ENCODE data around the gene LIPE.
"Not testable (repeated sequence)": the region's sequence is repeated elsewhere in the genome, so short reads cannot be mapped to it uniquely, and the experiment has no call there.

The LIPE gene, protein sequence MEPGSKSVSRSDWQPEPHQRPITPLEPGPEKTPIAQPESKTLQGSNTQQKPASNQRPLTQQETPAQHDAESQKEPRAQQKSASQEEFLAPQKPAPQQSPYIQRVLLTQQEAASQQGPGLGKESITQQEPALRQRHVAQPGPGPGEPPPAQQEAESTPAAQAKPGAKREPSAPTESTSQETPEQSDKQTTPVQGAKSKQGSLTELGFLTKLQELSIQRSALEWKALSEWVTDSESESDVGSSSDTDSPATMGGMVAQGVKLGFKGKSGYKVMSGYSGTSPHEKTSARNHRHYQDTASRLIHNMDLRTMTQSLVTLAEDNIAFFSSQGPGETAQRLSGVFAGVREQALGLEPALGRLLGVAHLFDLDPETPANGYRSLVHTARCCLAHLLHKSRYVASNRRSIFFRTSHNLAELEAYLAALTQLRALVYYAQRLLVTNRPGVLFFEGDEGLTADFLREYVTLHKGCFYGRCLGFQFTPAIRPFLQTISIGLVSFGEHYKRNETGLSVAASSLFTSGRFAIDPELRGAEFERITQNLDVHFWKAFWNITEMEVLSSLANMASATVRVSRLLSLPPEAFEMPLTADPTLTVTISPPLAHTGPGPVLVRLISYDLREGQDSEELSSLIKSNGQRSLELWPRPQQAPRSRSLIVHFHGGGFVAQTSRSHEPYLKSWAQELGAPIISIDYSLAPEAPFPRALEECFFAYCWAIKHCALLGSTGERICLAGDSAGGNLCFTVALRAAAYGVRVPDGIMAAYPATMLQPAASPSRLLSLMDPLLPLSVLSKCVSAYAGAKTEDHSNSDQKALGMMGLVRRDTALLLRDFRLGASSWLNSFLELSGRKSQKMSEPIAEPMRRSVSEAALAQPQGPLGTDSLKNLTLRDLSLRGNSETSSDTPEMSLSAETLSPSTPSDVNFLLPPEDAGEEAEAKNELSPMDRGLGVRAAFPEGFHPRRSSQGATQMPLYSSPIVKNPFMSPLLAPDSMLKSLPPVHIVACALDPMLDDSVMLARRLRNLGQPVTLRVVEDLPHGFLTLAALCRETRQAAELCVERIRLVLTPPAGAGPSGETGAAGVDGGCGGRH

DNA sequence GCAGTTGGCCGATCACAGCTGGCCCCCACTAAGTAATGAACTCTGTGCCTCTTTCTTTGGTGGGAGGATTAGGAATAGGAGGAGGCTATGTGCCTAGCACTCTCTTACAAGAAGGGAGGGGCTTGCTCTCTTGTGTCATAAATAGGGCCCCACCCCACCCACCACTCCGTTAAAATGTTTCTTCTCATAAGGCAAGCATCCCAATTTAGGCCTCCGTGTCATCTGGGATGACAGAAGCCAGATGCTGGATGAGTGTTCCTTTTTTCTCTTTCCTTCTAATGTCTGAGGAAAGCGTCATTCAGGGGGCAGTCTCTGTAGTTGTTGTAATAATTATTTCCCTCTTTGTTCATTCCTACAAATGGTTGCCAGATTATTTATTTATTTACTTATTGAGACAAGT is at the start of gene LIPE:
Gene LIPE, minus strand, starts transcription at position 76 of the 400 bp plus-strand sequence. CDS start 239 bp downstream, outside the sequence.
- no peak for DNase-seq (ENCODE audit: low read depth in 2 of 2)

DNA sequence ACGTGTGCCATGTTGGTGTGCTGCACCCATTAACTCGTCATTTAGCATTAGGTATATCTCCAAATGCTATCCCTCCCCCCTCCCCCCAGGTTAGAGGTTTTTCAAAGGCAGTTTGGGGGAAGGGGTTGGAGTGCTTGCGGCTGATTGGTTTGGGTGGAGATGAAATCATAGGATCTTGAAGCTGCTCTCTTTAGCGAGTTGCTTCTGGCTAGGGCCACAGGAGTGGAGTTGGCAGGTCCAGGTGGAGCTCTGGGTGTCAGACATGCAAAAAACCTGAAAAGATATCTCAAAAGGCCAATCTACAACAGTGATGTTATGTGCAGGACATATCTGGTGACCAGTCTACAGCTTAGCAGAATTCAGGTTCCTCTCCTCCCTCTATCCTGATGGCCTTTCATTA is 48.2 kb upstream of the LIPE start:
- DNase-seq (ENCODE audit: low read depth in 2 of 2), result no peak

DNA sequence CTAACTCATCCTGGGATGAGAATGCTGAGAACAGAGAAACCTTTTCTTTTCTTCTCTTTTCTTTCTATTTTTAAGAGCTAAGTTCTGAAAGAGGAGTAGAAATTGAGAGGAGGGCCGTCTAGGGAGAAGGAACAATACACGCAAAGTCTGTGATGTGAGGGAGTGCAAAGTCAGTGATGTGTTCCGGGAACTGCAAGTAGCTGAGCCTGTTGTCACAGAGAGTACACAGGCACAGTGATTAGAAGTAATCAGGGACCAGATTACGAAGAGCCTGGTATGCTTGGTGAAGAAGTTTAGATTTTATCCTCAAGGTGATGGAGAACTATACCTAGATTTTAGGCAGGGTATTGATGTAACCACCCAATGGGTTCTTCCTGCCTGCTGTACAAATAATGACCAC is 47.6 kb upstream of the LIPE start:
- DNase-seq (ENCODE audit: low read depth in 2 of 2), result no peak

DNA sequence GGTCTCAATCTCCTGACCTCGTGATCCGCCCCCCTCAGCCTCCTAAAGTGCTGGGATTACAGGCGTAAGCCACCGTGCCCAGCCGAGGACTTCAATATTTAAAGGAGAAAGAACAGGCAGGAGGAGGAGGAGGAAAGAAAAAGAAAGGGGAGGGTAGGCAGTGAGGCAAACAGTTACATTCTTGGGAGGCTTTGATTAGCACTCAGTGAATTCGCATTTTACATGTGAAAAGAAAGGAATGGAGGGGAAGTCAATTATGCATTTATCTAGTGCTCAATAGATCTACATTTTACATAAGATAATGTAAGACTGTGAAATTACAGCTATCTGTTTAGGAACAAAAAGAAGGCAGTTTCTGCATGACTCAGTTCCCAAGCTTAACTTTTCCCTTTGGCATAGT is 46.5 kb upstream of the LIPE start:
- no peak for DNase-seq (ENCODE audit: low read depth in 2 of 2)

DNA sequence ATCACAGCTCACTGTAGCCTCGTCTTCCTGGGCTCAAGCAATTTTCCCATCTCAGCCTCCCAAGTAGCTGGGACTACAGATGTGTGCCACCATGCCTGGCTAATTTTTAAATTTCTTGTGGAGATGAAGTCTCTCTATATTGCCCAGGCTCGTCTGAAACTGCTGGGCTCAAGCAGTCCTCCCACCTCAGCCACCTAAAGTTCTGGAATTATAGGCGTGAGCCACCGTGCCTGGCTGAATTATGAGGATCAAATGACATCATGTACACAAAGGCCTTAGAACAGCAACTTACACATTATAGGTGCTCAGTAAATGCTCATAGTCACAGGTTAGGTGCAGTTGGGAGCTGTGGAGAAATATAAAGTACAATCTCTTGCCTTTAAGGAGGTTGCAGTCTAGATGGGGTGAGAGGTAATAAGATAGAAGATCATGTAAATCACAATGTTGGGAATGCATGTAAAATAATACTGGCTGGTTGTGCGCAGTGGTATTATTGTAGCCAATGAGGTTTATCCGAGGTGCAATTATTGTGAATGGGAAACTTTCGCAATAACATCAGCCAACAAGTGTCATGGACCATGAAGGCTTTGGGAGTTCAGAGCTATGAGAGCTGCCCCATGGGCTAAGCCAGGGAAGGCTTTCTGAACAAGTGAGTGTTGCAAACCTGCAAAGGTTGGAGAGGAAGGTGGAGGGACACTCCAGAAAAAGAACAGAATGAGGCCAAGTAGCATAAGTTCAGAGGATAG is 45.4 kb upstream of the LIPE start:
- no peak for DNase-seq (ENCODE audit: low read depth in 2 of 2)

DNA sequence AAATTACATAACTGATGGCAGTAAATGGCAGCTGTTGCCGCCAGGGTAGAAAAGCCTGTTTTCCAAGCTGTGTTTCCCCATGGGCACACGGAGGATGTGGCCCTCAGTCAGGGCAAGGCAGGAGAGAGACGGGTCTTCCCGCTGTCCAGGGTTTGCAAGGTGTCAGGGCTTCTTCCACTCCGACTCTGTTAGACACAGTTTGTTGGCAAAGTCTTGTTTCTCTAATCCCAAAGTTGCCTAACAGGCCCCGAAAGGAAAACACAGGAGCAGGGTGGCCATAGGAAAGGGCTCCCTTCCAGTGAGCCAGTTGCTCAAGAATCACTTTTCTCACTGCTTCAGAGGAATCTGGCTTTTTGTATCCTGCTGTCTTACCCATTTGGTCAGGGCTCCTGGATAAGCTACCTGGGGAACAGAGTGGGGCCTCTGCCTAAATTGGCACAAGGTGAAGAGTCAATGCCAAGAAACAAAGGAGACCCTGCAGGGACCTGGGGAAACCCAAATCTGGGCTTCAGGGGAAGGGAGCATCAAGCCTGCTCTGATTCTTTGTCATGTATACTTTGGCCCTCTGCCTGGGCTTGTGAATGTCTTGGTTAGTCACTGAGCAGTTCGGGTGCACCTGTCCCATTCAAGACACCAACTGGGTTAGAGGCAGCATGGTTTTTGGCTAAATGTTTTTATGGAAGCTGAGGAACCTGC is 44.5 kb upstream of the LIPE start:
- DNase-seq (ENCODE audit: low read depth in 2 of 2), result no peak

DNA sequence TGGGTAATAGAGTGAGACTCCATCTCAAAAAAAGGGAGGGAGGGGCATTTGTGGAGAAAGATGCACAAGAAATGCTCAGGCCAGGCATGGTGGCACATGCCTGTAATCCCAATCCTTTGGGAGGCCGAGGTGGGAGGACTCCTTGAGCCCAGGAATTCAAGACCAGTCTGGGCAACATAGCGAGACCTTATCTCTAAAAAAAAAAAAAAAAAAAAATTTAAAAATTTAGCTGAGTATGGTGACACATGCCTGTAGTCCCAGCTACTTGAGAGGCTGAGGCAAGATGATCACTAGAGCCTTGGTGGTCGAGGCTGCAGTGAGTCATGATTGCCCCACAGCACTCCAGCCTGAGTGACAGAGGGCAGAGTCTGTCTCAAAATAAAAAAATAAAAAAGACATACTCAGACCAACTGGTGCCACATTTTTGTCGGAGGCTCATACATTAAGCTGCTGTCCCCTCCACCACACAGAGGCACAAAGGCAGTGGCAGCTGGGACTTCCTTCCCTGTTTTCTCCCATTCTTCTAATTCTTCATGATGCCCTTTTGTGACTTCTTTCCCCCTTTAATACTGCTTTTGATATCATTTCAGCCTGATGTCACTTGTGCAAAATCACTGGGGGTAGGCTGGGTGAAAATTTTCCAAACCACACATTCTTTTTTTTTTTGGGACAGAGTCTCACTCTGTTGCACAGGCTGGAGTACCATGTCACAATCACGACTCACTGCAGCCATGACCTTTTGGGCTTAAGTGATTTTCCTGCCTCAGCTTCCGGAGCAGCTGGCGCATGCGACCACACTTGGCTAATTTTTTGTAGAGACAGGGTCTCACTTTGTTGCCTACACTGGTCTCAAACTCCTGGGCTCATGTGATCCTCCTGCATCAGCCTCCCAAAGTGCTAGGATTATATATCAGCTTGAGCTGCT is 42.4 kb upstream of the LIPE start:
- no peak for DNase-seq (ENCODE audit: low read depth in 2 of 2)

DNA sequence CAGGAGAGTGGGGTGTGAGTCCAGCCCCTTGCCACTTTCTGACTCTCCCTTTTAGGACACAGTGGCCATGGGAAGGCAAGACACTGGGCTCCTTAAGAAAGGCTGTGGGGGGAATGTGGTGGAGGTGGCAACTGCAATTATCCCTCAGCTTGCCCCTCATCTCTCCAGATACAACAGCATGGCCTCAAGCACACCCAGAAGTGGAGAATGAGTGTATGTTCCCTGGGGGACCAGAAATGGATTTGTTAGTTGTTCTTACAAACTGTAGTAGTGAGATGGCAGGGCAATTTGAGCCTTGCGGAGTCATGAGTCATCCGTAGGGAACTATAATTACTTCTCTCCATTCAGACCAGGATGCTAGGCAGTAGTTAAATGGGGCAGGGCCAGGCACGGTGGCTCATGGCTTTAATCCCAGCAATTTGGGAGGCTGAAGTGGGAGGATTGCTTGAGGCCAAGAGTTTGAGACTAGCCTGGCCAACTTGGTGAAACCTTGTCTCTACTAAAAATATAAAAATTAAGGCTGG is 41.1 kb upstream of the LIPE start:
- no peak for DNase-seq (ENCODE audit: low read depth in 2 of 2)

DNA sequence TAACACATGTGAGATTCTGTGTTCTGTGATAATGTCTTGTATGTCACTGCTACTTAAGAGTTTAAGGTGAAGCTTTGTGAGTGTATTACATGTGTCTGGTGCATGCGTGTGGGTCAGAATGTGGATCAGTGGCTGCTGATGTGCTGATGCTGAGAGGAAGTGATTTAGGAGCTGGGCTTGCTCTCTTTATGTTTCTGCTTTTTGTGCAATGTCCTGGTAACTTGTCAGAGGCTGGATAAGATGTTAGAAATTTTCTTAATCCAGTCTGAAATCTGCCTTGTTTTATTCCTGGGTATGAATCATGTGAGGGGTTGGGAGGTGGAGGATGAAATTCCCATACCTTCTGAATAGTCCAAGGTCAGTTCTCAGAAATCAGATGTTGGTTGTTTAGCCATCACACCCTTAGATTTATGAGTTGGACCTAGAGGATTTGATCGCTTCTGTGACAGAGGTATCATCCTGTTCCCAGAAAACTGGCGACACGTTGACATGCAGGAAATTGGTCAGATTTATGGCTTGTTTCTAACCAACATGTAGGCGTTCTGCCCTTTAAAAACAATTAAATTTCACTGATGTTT is 40.1 kb upstream of the LIPE start:
- DNase-seq (ENCODE audit: low read depth in 2 of 2), result no peak

DNA sequence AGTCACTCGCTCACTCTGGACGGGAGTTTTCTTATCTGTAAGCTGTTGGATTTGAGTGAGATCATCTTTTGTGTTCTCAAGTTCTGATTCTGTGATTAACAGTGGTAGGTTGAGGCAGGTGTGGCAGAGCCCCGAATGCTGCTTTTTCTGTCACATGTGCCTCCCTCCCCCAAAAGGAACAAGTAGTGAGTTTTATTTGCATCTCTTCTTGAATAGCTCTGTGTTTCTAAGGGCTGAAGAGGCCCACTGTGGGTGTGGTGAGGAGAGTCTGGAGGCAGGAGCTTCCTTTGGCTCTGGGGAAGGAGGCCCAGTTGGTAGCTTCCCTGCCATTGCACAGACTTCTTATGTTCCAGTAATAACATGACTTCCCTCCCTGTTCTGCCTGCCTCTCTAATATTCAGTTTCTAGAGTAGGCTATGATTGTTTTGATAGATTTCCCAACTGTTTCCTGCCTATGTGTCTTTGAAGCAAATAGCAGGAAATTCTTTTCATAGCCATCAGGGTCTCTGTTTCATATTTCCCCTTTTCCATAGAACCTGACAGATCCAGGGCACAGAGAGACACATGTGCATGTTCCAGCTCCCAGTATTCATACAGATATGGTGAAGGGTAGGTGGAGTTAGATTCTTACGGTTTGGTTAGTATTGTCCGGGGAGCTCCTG is 39.5 kb upstream of the LIPE start:
- no peak for DNase-seq (ENCODE audit: low read depth in 2 of 2)

DNA sequence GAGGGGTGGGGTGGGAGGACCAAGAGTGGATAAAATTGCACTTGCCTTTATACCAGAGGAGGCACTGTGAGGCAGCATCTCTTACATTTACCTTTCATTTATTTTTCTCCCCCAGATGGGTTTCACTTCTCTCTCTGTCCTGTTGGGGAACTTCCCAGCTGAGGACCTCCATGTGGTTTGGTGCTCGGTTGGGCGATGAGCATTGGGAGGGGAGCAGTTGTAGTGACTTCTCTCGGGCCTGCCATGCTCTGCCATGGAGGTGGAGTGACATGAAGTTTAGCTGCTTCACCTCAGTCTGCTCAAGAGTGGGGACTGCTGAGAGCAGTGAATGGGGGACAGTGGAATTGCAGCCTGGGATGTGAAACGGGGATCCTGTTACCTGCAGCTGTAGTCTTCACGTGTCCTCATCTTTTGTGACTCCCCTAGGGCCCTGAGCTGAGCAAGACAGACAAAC is 38.7 kb upstream of the LIPE start:
- no peak for DNase-seq (ENCODE audit: low read depth in 2 of 2)

DNA sequence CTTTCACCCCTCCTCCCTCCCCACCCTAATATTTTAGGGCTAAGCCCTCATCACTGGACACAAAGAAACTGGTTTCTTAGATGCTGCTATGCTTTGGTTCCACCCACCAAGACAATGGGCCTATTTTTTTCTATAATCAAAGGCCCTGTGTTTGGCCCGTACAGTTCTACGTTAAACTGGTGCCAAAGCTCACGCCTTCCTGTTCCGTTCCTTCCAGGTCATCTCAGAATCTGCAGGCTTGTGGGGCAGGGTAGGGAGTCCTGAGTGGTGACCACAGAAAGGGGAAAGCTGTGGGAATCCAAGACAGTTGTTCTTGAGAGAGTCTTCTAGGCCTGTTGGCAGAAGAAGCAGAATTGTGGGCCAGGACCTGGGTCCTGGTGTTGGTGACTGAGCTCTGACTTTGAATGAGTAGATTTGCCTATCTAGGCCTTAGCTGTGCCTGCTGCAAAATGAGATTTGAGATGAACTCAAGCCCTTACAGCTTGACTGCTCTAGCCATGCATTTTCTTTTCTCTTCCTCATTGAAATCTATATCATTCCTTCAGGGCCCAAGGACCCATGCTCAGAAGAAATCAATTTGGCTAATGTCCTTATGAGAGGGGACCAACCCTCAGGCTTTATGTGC is 34.6 kb upstream of the LIPE start:
- DNase-seq (ENCODE audit: low read depth in 2 of 2), result no peak

DNA sequence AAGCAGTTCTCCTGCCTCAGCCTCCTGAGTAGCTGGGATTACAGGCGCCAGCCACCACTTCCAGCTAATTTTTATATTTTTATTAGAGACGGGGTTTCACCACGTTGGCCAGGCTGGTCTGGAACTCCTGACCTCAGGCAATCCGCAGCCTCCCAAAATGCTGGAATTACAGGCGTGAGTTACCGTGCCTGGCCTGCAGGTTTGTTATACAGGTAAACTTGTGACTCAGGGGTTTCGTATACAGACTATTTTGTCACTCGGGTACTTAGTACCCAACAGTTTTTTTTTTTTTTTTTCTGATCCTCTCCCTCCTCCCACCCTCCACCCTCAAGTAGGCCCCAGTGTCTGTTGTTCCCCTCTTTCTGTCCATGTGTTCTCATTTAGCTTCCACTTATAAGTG is 34.0 kb upstream of the LIPE start:
- not testable (repeated sequence) for DNase-seq (ENCODE audit: low read depth in 2 of 2)

DNA sequence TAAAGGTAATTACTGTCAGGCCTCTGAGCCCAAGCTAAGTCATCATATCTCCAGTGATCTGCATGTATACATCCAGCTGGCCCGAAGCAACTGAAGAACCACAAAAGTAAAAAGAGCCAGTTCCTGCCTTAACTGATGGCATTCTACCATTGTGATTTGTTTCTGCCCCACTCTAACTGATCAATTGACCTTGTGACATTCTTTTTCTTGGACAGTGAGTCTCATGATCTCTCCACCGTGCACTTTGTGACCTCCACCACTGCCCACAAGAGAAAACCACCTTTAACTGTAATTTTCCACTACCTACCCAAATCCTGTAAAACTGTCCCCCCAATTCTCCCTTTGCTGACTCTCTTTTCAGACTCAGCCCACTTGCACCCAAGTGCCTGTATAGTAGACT is 32.7 kb upstream of the LIPE start:
- DNase-seq (ENCODE audit: low read depth in 2 of 2), result no peak

DNA sequence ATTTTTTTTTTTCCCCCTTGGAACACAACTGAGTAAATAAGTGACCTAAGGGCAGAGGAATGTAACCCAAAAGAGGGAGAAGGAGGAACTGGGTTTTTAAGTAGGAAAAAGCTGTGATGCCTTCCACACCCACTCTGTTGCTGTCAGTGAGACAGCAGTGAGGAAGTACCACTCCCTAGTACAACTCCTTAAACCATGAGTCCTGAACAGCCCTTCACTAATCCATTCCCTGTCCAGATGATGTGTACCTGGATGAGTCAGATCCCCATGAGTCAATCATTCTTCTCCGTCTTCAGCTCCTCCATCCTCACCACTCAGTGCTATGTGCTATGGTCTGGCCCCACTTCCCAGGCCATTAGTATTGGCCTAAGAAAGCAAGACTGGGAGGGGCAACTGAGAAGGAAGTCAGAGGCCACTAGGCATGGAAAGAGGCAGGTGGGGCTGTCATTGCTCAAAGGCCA is 28.5 kb upstream of the LIPE start:
- DNase-seq (ENCODE audit: low read depth in 2 of 2), result no peak

DNA sequence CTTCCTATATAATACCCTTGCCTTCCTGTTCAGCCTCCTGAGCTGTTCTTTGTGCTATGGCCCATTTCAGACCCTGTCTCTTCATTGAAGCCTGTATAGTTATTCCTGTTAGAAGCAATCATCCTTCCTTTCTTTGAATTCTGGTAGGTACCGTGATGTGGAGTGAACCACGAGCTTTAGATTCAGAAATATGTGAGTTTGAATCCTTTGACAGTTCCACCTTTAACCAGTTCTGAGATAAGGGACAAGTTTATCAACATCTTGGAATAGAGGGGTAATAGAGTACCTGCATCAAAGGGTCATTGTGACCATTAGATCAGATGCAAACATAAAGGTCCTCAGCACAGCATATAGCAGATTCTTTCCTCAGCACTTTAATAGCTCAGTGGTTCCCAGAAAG is 27.9 kb upstream of the LIPE start:
- DNase-seq (ENCODE audit: low read depth in 2 of 2), result no peak

DNA sequence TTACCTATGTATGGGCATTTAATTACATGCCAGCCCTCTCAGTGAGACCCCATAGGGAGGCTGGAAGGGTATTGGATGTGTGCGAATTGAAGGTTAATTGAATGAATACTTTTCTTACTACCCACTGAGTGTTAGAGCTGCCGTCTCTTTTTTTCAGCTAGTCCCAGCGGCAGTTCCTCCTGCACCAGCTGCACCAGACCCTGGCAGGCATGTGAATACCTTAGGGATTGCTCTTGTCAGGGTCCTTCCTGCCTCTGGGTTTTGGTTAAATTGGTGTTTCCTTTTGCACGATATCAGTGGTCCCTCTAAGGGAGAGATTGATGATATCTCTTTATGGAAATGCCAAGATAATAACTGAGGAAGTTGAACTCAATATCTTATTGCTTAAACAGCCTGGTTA is 25.4 kb upstream of the LIPE start:
- no peak for DNase-seq (ENCODE audit: low read depth in 2 of 2)

DNA sequence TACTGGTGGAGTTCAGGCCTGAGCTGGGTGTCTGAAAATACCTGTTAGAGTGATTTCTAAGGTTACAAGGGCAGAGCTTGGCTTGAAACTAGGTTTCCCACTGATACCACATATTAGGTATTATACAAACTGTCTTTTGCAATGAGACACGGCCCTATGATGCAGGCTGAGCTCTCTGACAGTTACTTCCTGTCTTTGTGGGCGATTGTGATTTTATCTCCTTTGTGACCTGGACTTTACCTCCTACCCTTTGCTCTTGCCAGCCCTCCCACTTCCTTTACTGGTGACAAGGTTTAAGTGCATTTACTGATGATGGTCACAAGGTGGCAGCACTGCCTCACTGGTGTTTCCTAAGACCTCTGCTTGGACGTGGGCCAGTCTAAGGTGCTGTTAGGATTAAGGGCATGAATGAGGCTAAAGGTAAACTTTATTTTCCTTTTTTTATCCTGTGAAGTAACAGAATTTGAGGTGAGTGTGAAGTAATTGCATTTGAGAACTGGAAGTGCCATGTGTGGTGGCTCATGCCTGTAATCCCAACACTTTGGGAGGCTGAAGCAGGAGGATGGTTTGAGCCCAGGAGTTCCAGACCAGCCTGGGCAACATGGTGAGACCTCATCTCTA is 23.2 kb upstream of the LIPE start:
- peak; percentile 51 to 53 for DNase-seq (ENCODE audit: low read depth in 2 of 2)

Data from stimulated activated CD8-positive, alpha-beta memory T cell treated with anti-CD3 and anti-CD28 coated beads, Interleukin-7, amount 100 ng/mL, for 1 hour (primary cell).